ENCODE data around the gene RRP1B.

DNA sequence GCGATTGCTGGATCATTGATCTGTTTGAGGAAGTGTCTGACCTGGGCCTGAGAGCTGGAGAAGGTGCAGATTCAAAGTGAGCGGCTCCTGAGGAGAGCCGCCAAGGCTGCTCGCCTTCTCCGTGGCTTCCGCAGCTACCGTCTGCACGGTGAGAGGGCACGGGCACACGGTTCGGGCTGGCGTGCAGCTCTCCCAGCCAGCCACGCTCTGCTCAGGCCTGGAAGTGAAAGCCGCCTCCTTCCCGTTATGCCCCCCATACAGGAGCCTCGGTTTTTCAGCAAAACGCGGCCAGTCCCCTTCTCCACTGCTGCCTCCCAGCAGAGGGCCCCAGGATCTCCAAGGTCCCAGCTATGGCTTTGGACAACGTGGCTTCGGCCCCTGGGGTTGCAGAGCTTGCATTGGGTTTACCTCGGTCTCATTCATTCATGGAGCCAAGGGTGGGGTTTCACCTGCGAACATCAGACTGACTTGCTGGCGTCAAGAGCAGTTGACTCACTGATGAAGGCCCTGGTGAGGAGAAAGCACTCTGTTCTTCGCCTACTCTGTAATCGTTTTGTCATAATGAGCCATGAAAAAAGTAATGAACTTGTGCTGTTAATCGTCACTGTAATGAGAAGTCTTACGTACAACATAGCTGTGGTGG lies 35.2 kb downstream of the RRP1B start:
- TF ChIP-seq, protein P1, sequence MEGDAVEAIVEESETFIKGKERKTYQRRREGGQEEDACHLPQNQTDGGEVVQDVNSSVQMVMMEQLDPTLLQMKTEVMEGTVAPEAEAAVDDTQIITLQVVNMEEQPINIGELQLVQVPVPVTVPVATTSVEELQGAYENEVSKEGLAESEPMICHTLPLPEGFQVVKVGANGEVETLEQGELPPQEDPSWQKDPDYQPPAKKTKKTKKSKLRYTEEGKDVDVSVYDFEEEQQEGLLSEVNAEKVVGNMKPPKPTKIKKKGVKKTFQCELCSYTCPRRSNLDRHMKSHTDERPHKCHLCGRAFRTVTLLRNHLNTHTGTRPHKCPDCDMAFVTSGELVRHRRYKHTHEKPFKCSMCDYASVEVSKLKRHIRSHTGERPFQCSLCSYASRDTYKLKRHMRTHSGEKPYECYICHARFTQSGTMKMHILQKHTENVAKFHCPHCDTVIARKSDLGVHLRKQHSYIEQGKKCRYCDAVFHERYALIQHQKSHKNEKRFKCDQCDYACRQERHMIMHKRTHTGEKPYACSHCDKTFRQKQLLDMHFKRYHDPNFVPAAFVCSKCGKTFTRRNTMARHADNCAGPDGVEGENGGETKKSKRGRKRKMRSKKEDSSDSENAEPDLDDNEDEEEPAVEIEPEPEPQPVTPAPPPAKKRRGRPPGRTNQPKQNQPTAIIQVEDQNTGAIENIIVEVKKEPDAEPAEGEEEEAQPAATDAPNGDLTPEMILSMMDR (conservative IDR thresholded peaks at IDR 0.05; ENCODE audit: low read depth, low read length) = no peak
- TF ChIP-seq EZH2phosphoT487 (IDR thresholded peaks at IDR 0.05; ENCODE audit: borderline replicate concordance, low read length) = no peak

Data from PC-3 (cell line).